ENCODE results near the gene SUN1.
"Not testable (repeated sequence)": the region's sequence is repeated elsewhere in the genome, so short reads cannot be mapped to it uniquely, and the experiment has no call there.

The SUN1 gene

DNA sequence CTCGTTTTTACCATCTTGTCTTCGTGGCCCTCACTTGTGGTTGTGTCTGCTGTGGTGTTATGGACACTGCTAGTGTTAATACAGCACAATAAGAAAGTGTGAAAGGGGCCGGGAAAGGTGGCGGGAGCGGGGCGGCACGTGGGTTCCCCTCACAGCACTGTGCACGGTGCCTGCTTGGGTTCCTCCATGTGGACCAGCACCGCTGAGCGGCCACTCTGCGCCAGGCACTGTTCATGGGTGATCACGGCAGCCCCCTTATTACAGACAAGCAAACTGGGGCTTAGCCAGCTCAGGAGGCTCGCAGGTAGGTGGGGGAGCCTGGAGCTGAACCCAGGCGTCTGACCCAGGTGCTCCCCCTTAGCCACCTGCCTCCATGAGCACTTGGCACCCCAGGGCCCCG is 12.2 kb downstream of the SUN1 start:
- H3K27ac ChIP-seq = no peak overlapping the region
- TF ChIP-seq, protein P1, sequence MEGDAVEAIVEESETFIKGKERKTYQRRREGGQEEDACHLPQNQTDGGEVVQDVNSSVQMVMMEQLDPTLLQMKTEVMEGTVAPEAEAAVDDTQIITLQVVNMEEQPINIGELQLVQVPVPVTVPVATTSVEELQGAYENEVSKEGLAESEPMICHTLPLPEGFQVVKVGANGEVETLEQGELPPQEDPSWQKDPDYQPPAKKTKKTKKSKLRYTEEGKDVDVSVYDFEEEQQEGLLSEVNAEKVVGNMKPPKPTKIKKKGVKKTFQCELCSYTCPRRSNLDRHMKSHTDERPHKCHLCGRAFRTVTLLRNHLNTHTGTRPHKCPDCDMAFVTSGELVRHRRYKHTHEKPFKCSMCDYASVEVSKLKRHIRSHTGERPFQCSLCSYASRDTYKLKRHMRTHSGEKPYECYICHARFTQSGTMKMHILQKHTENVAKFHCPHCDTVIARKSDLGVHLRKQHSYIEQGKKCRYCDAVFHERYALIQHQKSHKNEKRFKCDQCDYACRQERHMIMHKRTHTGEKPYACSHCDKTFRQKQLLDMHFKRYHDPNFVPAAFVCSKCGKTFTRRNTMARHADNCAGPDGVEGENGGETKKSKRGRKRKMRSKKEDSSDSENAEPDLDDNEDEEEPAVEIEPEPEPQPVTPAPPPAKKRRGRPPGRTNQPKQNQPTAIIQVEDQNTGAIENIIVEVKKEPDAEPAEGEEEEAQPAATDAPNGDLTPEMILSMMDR (IDR thresholded peaks at IDR 0.05) = no peak
- TF ChIP-seq ZFX (IDR thresholded peaks at IDR 0.05; ENCODE audit: borderline replicate concordance) = no peak

DNA sequence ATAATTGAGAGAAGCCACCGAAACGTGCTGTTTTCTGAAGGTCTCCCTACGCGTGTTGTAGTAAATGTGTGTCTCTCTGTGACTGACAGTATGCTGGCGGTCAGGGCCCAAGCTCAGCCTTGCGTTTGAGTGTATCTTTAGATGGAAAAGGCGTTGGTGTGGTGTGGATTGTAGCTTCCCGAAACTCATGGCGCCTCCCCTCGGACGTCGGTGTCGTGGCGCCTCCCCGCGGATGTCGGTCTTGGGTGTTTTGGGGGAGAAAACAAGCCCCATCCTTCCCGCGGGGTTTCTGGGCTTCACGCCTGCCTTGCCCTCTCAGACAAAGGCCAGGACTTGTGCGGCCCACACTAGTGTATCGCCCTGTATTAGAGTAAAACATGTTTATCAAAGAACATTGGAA is 12.8 kb downstream of the SUN1 start:
- no peak for TF ChIP-seq ZFX (IDR thresholded peaks at IDR 0.05; ENCODE audit: borderline replicate concordance)
- TF ChIP-seq, protein P1 (IDR thresholded peaks at IDR 0.05) = no peak
- no peak overlapping the region for H3K27ac ChIP-seq

DNA sequence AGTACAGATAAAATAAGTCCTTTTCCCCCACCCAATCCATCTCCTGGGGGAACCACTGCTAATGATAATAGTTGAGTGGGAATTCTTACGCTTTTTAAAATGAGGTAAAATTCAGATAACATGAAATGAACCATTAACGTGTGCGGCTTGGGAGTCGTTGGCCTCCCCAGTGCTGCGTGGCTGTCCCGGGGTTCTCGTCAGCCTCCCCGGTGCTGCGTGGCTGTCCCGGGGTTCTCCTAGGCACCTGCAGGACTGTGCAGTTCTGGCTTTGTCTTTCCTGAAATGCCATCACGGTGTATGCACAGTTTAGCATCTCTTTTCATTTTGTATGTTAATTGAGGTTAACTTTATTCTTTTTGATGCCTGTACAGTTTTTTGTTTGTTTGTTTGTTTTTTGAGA is 13.5 kb downstream of the SUN1 start:
- H3K27ac ChIP-seq = no peak overlapping the region
- TF ChIP-seq, protein P1 (IDR thresholded peaks at IDR 0.05) = no peak

DNA sequence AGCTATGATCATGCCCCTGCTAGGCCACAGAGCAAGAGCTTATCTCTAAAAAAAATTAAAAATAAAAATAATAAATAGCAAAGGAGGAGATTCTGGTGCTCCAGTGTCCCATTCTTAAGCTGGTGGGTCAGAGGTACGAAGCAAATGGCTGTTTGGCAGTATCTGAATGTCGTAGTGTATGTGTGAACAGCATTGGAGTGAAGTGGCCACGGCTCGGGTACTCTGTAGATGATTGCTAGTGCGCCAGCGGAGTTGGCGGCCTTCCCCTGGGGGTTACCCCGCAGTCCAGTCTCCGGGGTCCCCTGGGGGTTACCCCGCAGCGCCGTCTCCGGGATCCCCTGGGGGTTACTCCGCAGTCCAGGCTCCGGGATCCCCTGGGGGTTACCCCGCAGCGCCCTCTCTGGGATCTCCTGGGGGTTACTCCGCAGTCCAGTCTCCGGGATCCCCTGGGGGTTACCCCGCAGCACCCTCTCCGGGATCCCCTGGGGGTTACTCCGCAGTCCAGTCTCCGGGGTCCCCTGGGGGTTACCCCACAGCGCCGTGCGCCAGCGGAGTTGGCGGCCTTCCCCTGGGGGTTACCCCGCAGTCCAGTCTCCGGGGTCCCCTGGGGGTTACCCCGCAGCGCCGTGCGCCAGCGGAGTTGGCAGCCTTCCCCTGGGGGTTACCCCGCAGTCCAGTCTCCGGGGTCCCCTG is 14.8 kb downstream of the SUN1 start:
- not testable (repeated sequence) for H3K27ac ChIP-seq

DNA sequence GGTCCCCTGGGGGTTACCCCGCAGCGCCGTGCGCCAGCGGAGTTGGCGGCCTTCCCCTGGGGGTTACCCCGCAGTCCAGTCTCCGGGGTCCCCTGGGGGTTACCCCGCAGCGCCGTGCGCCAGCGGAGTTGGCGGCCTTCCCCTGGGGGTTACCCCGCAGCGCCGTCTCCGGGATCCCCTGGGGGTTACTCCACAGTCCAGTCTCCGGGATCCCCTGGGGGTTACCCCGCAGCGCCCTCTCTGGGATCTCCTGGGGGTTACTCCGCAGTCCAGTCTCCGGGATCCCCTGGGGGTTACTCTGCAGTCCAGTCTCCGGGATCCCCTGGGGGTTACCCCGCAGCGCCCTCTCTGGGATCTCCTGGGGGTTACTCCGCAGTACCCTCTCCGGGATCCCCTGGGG is 15.5 kb downstream of the SUN1 start:
- H3K27ac ChIP-seq = not testable (repeated sequence)

DNA sequence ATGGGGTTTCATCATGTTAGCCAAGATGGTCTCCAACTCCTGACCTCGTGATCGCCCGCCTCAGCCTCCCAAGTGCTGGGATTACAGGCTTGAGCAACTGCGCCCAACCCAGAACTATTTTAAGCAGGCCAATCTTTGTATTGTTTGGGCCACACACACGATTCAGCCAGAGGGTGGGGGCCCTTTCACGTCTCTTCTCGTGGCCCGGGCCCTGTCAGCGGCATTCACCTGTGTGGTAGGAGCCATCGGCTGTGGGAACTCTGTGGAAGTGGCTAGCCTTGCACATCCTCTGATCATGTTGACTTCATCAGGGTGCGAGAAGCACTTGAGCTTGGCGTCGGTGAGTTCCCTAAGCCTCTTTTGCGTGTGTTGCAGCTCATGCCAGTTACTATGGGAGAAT is 16.9 kb downstream of the SUN1 start:
- TF ChIP-seq, protein P1 (IDR thresholded peaks at IDR 0.05) = no peak
- TF ChIP-seq ZFX (IDR thresholded peaks at IDR 0.05; ENCODE audit: borderline replicate concordance) = no peak
- no peak overlapping the region for H3K27ac ChIP-seq

DNA sequence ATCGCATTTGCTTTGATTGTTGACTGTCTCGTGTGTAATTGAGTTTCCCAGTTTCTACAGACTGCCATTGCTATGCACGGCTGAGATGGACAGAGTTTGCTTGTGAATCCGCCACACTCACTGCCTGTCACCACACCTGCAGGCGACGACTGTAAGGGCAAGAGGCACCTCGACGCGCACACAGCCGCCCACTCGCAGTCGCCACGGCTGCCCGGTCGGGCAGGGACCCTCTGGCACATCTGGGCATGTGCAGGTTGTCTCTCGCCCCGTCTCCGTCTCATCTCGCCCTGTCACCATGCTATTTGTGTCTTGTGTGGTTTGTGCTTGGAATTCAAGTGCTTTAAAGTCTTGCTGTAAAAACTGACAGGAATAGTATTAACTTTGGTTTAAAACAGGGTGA is 17.5 kb downstream of the SUN1 start:
- no peak overlapping the region for H3K27ac ChIP-seq
- no peak for TF ChIP-seq ZFX (IDR thresholded peaks at IDR 0.05; ENCODE audit: borderline replicate concordance)
- TF ChIP-seq, protein P1 (IDR thresholded peaks at IDR 0.05) = no peak

DNA sequence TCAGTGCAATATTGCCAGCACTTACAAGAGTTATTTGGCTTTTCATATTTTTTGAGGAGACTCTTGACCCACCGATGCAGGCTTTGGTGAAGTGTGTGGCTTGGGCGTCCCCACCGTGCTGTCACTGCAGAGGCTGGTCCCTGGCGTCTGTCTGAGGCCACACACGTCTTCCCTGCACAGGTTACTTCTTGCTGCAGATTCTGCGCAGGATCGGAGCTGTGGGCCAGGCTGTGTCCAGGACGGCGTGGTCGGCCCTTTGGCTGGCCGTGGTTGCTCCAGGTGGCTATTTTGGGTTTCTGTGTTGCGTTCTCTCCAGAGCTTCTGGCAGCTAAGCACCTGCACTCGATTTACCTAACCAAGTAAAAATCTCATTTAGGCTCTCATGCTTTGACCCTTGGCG is 18.9 kb downstream of the SUN1 start:
- H3K27ac ChIP-seq = no peak overlapping the region
- TF ChIP-seq, protein P1 (IDR thresholded peaks at IDR 0.05) = no peak
